LNCAP (cell line): ENCODE data around the gene RAP2C.

Experiments used
- TF ChIP-seq, protein P1 (sequence below): fragments of 450-650 bp; IDR thresholded peaks from 2 replicates; pipeline ENCODE4 v1.5.1; 2017; ENCODE audit warnings: mild to moderate bottlenecking

RAP2C gene

DNA sequence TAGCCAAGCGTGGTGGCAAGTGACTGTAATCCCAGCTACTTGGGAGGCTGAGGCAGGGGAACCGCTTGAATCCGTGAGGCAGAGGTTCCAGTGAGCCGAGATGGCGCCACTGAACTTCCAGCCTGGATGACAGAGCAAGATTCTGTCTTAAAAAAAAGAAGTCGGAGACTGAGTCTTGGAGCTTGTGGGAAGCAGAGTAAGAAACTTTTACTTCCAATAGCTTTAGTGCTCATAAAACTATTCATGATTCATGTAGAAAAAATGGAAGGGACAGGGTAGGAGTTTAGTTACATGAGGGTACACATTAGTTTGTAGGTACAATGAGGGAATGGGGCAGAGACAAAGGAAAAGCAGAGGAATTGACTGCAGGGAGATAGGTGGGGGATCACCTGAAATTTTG lies 19.3 kb downstream of the RAP2C start:
- TF ChIP-seq, protein P1, sequence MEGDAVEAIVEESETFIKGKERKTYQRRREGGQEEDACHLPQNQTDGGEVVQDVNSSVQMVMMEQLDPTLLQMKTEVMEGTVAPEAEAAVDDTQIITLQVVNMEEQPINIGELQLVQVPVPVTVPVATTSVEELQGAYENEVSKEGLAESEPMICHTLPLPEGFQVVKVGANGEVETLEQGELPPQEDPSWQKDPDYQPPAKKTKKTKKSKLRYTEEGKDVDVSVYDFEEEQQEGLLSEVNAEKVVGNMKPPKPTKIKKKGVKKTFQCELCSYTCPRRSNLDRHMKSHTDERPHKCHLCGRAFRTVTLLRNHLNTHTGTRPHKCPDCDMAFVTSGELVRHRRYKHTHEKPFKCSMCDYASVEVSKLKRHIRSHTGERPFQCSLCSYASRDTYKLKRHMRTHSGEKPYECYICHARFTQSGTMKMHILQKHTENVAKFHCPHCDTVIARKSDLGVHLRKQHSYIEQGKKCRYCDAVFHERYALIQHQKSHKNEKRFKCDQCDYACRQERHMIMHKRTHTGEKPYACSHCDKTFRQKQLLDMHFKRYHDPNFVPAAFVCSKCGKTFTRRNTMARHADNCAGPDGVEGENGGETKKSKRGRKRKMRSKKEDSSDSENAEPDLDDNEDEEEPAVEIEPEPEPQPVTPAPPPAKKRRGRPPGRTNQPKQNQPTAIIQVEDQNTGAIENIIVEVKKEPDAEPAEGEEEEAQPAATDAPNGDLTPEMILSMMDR, result no peak

DNA sequence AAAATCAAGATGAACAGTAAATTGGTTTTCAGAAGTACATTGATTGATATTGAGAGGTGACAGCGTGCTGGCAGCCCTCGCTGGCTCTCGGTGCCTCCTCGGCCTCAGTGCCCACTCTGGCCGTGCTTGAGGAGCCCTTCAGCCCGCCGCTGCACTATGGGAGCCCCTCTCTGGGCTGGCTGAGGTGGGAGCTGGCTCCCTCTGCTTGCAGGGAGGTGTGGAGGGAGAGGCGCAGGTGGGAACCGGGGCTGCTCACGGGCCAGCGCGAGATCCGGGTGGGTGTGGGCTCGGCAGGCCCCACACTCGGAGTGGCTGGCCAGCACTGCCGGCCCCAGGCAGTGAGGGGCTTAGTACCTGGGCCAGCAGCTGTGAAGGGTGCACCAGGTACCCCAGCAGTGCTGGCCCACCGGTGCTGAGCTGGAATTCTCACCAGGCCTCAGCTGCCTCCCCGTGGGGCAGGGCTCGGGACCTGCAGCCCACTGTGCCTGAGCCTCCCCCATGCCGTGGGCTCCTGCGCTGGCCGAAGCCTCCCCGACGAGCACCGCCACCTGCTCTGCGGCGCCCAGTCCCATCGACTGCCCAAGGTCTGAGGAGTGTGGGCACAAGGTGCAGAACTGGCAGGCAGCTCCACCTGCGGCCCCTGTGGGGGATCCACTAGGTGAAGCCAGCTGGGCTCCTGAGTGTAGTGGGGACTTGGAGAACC lies 25.2 kb downstream of the RAP2C start:
- TF ChIP-seq, protein P1, result no peak

DNA sequence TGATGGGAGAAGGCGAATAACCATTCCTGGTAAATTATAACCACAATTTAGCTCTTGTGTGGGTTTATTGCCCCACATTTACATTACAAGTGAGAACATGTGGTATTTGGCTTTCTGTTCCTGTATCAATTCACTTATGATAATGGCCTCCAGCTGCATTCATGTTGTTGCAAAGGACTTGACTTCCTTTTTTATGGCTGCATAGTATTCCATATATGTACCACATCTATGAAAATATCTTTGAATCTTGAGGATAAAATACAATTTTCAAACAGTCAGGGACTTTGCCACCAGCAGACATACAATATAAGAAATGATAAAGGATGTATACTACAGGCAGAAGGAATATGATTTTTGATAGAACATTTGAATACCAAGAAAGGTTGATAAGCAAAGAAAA lies 27.3 kb downstream of the RAP2C start:
- TF ChIP-seq, protein P1, result no peak

DNA sequence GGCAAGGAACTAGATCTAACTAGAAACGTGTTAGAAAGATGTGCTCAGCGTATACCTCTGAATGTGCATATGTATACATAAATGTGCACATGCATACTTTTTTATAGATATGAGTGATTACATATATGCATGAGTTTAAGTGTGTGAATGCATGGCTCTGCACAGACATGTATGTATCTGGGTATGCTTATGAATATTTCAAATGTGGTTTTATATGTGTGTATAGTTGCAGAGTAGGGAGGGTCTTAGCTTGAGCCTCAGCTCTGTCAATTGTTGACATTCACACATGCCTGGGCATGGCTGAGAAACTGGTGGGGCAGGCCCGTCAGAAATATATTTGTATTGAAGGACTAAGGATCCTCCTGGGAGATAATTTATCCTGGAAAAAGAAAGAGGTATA lies 31.1 kb downstream of the RAP2C start:
- TF ChIP-seq, protein P1, result no peak

DNA sequence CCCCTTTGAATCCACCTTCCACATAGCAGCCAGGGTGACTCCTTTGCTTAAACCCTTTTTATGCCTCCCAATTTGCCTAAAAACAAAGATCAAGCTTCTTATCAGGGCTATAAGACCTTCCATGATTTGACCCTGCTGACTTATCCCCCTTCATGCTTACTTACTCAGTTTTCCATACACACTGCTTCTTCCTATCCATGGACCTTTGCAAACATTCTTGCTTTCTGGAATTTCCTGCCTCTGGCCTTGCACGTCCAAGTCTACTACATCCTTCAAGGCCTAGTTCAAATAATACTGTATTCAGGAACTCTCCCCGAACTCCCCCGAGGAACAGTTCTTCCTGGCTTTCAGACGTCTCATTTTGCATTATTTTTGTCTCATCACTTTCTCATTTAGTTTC lies 31.8 kb downstream of the RAP2C start:
- TF ChIP-seq, protein P1, result no peak

DNA sequence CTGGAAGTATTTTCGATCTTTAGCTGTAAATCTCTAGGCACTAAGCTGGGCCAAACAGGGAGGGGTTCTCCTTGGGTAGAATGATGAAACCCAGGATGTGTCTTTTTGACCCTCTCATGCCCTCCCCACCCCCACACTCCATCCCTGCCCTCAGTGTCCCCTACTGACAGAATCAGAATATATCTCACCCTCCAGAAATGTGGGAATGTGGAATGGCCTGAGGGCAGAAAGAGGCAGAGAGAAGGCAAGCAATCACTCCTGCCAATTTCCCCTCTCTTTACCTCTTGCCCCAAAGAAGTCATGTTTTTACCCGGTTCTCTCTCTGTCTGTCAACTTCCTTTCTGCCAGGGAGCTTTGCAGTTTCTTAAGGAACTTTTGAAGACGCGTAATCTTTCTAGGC lies 34.4 kb downstream of the RAP2C start:
- TF ChIP-seq, protein P1, result no peak

DNA sequence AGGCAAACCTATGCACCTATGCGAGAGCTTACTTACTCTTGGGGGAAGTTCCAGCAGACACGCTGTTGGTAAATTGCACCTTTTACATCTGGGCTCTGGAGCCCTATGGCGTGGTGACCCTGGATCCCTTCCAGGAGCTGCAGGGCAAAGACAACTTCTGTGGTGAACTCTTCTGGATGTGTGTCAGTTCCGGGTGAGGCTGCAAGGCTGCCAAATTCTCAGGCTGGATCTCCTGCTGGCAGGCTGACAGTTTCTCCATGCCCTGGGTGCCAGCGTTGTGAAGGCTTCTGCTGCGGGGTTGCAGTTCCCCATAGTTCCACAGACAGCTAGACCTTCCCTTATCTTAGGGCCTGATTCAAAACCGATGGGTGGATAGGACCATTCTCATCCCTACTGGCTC lies 37.9 kb downstream of the RAP2C start:
- TF ChIP-seq, protein P1, result no peak

DNA sequence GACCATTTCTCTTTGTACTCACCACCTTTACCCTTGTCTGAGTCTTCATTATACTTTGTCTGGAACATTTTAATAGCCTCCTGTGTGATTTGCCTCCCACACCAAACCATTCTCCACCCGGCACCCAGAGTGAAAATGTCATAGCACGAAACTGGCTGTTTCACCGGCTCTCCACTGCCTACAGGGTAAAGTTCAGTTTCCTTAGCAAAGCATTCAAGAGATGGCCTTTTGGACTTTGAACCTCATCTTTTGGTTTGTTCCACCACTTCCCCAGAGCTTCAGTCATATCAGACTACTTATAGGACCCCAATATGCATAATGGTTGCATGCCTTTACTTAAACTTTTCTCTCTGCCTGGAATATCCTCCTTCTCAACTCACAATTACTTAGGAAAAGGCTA lies 38.3 kb downstream of the RAP2C start:
- TF ChIP-seq, protein P1, result no peak
